ENCODE data around the gene DSC2.

Gene DSC2

GRCh38 chr18:31097666-31098065, 4.6 kb downstream of the DSC2 start:
- DNase-seq, result no peak

- DNase-seq, result no peak
These were observed 8.3 kb downstream of the DSC2 start for GRCh38 chr18:31093880-31094279.

GRCh38 chr18:31093294-31093693, 8.9 kb downstream of the DSC2 start:
- DNase-seq, result no peak

GRCh38 chr18:31091350-31091749, 10.9 kb downstream of the DSC2 start:
- no peak for DNase-seq

- no peak for DNase-seq
These were observed 13.7 kb downstream of the DSC2 start for GRCh38 chr18:31088532-31088931.

- no peak for DNase-seq
These were observed 22.2 kb downstream of the DSC2 start for GRCh38 chr18:31079973-31080372.

GRCh38 chr18:31077878-31078277, 24.3 kb downstream of the DSC2 start:
- DNase-seq, result no peak

- no peak for DNase-seq
These were observed 30.0 kb downstream of the DSC2 start for GRCh38 chr18:31072175-31072574.

- no peak for DNase-seq
These were observed 32.0 kb downstream of the DSC2 start for GRCh38 chr18:31070206-31070605.

- DNase-seq, result no peak
These were observed 36.0 kb downstream of the DSC2 start for GRCh38 chr18:31066266-31066665.

GRCh38 chr18:31065036-31065773, 37.0 kb downstream of the DSC2 start:
- DNase-seq, result no peak

- DNase-seq, result no peak
These were observed 38.1 kb downstream of the DSC2 start for GRCh38 chr18:31064130-31064529.

- no peak for DNase-seq
These were observed 40.3 kb downstream of the DSC2 start for GRCh38 chr18:31061945-31062344.

- DNase-seq, result no peak
These were observed 43.3 kb downstream of the DSC2 start for GRCh38 chr18:31058897-31059296.

- DNase-seq, result no peak
These were observed 44.3 kb downstream of the DSC2 start for GRCh38 chr18:31057917-31058316.

- DNase-seq, result no peak
These were observed 45.2 kb downstream of the DSC2 start for GRCh38 chr18:31057051-31057450.

GRCh38 chr18:31056296-31056695, 45.9 kb downstream of the DSC2 start:
- DNase-seq, result no peak

GRCh38 chr18:31050635-31051034, 51.6 kb downstream of the DSC2 start:
- no peak for DNase-seq

- DNase-seq, result no peak
These were observed 53.0 kb downstream of the DSC2 start for GRCh38 chr18:31049189-31049588.

- DNase-seq, result no peak
These were observed 54.0 kb downstream of the DSC2 start for GRCh38 chr18:31048216-31048615.

GRCh38 chr18:31046916-31047315, 55.3 kb downstream of the DSC2 start:
- no peak for DNase-seq

GRCh38 chr18:31045599-31045998, 56.6 kb downstream of the DSC2 start:
- DNase-seq, result no peak

- no peak for DNase-seq
These were observed 57.3 kb downstream of the DSC2 start for GRCh38 chr18:31044926-31045325.

GRCh38 chr18:31043709-31044108, 58.5 kb downstream of the DSC2 start:
- no peak for DNase-seq
